Thyroid gland (tissue), 4 donors: Measurements from ENCODE around the gene DAPK3.

Experiments
- POLR2A ChIP-seq, 2 donors: fragments of 450-650 bp; IDR thresholded peaks; one replicate each; pipeline ENCODE4 v1.6.1; 2017; ENCODE audit warnings: antibody characterized with exemption in 2 of 2, mild to moderate bottlenecking in 2 of 2, moderate library complexity in 1 of 2
- TF ChIP-seq, protein P1 (sequence below), 6 experiments: fragments of 200-600 bp in 3 of 6; fragments of 450-650 bp in 3 of 6; sonication (generic) in 3 of 6; IDR thresholded peaks; one replicate each; pipeline ENCODE4 v1.5.1; 2016 to 2019; ENCODE audit warnings: antibody characterized with exemption in 6 of 6, mild to moderate bottlenecking in 2 of 6, inconsistent platforms in 1 of 6, moderate library complexity in 1 of 6

DNA sequence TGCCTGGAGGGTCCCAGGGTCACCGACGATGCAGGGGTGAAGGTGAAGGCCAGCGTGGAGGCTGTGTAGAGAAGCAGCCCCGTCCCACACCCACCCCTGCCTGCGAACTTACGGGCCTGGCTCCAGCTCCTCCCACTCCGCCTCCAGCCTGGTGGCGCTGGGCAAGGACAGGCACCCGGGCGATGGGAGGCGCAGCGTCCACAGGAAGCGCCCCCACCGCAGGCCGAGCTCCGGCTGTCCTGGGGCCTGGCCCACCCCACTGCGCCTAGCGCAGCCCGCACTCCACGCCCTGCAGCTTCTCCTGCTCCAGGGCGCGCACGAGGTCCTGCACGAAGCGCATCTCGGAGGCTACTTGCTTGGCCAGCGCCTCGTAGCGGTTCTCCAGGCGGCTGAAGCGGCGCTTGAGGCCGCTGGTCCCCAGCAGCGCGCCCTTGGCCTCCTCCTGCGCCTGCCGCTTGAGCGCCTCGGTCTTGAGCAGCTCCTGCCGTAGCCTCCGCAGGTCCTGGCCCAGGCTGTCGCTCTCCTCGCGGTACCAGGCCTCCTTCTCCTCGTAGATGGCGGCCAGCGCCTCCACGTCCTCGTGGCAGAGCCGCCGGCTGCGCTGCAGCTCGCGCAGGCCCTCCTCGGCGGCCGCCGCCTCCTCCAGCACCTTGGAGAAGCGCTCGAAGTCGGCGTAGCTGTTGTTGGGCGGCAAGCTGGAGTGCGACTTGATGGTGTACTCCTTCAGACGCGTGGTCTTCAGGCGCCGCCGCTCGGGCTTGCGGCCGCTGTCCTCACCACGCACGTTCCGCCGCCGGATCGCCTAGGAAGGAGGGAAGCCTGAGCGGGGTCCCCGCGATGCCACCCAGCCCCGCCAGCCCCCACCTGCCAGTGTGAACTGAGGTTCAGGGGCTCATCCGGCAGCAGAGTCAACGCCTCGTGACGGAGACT is 11.8 kb downstream of the DAPK3 start:
- TF ChIP-seq, protein P1, sequence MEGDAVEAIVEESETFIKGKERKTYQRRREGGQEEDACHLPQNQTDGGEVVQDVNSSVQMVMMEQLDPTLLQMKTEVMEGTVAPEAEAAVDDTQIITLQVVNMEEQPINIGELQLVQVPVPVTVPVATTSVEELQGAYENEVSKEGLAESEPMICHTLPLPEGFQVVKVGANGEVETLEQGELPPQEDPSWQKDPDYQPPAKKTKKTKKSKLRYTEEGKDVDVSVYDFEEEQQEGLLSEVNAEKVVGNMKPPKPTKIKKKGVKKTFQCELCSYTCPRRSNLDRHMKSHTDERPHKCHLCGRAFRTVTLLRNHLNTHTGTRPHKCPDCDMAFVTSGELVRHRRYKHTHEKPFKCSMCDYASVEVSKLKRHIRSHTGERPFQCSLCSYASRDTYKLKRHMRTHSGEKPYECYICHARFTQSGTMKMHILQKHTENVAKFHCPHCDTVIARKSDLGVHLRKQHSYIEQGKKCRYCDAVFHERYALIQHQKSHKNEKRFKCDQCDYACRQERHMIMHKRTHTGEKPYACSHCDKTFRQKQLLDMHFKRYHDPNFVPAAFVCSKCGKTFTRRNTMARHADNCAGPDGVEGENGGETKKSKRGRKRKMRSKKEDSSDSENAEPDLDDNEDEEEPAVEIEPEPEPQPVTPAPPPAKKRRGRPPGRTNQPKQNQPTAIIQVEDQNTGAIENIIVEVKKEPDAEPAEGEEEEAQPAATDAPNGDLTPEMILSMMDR (IDR thresholded peaks at IDR 0.05) = no peak
- TF ChIP-seq POLR2A (IDR thresholded peaks at IDR 0.05) = no peak
